ENCODE results near the gene CLPX.
"Not testable (repeated sequence)": the region's sequence is repeated elsewhere in the genome, so short reads cannot be mapped to it uniquely, and the experiment has no call there.

CLPX gene

DNA sequence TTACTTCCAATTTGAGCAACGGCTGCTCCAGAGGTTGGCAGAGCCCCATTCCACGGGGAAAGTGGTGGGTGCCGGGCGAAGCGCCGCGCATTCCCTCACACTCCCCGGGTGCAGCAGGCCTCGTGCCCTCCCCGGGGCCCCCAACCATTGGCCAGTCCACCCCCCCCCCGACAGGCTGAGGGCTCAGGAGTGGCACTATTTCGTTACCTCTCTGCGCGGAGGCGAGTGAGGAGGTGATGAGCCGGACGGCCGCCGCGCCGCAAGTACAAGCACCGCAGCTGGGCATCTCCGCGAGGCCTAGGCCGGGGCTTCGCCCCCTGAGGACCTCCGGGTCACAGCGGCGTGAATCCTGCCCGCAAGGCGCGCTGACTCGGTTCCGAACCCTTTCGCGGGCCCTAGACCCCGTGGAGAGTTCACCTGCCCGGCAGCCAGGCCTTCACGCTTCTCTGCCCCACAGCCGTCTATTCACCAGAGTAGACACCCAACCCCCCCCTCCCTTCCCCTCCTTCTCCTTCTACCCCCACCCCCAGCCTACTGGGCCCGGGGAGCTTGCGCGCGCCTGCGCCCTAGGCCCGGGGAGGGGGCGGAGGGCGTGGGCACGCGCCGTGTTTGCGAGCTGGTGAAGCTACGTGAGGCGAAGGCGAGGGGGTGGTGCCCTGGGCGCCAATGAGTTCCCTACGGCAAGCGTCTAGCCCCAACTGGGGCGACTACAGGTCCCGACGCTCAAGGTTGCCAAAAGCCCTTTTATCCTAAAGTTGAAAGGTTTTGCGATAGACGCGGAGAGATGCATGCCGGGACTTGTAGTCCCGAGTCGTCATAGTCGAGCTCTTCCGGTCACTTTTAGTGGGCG is at the start of gene CLPX:
TSS of gene CLPX (minus strand) at position 475 of the 850 bp plus-strand sequence. CDS start at position 286, 189 bp downstream.
- in situ Hi-C loops (cut with MboI; ENCODE audit: low sequenced_read_pairs), result no loop called here

DNA sequence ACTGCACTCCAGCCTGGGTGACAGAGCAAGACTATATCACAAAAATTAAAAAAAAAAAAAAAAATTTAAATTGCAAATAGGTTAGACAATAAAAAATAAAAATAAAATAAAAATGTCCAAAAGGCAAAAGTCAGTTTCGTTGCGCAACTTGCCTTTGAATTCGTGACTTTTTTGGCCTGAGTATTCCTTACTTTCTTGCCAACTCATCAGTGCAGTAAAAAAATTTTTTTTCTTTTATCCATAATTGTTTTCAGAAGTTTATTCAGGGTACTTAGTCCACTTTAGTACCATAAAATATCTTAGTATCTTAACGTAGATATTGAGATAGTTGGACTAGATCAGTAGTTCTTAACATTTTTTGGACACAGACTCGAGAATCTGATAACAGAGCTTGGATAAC is 48.6 kb upstream of the CLPX start:
- in situ Hi-C loops (cut with MboI; ENCODE audit: low sequenced_read_pairs), result no loop called here

DNA sequence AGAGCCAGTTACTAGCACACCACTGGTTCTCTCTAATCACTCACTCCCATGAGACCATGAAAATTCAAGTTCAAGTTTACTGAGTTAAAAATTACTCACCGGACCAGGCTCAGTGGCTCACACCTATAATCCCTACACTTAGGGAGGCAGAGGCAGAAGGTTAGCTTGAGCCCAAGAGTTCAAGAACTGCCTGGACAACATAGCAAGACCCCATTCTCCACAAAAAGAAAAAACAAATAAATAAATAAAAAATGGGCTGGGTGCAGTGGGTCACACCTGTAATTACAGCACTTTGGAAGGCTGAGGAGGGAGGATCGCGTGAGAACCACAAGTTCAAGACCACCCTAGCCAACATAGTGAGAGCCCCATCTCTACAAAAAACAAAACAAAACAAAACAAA is 47.4 kb upstream of the CLPX start:
- in situ Hi-C loops (cut with MboI; ENCODE audit: low sequenced_read_pairs), result no loop called here

DNA sequence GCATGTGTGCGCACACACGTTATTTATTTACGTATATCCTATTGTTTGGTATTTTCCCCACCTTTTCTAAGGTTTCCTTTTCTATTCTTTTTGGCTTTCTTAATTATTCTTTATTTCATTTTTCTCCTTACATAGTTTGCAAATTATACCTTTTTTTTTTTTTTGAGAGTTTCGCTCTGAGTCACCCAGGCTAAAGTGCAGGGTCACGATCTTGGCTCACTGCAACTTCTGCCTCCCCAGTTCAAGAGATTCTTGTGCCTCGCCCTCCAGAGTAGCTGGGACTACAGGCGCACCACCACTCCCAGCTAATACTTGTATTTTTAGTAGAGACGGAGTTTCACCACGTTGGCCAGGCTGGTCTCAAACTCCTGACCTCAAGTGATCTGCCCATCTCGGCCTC is 46.2 kb upstream of the CLPX start:
- in situ Hi-C loops (cut with MboI; ENCODE audit: low sequenced_read_pairs), result no loop called here

DNA sequence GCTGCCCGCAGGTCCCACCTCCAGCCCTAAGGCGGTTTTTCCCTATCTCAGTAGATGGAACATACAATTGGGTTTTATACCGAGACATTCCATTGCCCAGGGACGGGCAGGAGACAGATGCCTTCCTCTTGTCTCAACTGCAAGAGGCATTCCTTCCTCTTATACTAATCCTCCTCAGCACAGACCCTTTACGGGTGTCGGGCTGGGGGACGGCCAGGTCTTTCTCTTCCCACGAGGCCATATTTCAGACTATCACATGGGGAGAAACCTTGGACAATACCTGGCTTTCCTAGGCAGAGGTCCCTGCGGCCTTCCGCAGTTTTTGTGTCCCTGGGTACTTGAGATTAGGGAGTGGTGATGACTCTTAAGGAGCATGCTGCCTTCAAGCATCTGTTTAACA is 41.8 kb upstream of the CLPX start:
- in situ Hi-C loops (cut with MboI; ENCODE audit: low sequenced_read_pairs), result not testable (repeated sequence)

DNA sequence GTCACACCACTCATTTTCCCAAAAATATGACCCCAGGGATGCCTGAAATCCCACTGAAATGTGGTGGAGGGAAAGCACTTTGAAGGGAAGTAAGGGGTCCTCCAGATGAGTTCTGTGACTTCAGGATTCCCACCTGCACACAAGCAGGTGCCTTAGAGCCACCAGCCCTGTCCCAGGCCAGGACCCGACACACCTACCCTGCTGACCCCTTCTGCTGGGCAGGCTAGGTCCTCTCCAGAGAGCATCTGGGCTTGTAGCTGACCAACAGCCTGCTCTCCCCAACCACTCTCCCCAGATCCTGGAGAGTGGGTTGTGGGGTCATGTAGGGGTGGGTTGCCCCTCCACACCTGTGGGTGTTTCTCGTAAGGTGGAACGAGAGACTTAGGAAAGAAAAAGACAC is 41.1 kb upstream of the CLPX start:
- in situ Hi-C loops (cut with MboI; ENCODE audit: low sequenced_read_pairs), result no loop called here

DNA sequence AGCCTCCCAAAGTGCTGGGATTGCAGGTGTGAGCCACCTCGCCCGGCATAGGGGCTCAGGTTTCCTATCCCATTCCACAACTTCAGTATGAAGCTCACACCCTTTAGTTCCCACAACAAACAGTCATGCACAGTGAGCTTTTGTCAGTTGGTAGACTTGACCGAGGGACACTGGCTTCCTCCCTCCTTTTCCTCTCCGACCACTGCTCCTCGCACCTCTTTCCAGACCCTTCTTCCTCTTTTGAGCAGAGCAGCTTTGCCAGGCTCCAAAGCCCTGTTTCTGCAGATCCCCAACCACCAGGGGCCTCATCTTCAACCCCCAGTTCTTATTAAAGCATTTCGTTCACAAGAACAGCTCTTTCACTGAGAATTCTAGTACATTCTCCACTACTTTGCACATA is 38.9 kb upstream of the CLPX start:
- in situ Hi-C loops (cut with MboI; ENCODE audit: low sequenced_read_pairs), result no loop called here

DNA sequence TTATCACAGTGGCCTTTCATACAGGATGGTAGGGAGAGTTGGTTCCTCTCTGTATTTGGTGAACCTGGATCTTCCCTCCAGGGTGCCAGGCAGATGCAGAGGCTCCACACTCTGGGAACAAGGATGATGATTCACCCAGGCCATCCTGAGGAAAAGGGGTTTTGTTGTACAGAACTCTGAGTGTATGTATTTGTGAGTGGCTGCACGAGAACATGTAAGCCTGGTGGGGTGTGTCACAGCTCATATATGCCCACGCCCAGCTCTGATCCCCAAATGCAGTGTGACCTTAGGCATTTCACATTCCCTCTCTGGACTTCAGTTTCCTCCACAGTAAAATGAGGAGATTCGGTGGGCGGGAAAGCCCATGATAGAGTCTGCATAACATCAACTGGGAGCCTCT is 37.7 kb upstream of the CLPX start:
- in situ Hi-C loops (cut with MboI; ENCODE audit: low sequenced_read_pairs), result no loop called here

DNA sequence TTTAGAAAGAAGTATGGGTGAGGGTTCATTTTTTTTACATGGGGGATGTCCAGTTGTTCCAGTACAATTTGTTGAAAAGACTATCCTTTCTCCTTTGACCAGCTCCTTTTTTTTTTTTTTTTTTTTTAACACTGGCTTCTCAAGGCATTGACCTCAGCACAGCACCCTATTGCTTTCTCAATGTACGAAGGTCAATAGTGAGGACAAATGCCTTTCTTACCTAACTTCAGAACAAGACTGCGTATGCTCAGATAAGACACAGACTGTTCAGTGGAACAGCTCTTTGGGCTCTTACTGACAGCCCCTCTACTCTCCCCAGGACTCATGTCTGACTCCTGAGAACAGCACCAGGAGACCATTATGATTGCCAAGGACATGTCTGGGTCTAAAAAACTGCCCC is 36.6 kb upstream of the CLPX start:
- in situ Hi-C loops (cut with MboI; ENCODE audit: low sequenced_read_pairs), result no loop called here

DNA sequence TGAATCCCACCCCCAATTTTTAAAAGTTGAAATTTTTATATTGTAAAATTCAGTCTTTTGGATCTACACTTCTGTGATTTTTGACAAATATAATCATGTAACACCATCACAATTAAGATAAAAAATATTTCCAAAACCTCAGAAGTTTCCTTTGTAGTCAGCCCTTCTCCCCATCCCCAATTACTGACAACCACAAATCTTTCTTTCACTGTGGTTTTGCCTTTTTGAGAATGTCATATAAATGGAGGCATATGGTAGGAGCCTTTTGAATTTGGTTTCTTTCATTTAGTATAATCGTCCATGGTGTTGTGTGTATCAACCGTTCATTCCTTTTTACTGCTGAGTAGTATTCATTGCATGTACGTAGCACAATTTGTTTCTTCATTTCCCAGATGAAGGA is 34.0 kb upstream of the CLPX start:
- in situ Hi-C loops (cut with MboI; ENCODE audit: low sequenced_read_pairs), result no loop called here

DNA sequence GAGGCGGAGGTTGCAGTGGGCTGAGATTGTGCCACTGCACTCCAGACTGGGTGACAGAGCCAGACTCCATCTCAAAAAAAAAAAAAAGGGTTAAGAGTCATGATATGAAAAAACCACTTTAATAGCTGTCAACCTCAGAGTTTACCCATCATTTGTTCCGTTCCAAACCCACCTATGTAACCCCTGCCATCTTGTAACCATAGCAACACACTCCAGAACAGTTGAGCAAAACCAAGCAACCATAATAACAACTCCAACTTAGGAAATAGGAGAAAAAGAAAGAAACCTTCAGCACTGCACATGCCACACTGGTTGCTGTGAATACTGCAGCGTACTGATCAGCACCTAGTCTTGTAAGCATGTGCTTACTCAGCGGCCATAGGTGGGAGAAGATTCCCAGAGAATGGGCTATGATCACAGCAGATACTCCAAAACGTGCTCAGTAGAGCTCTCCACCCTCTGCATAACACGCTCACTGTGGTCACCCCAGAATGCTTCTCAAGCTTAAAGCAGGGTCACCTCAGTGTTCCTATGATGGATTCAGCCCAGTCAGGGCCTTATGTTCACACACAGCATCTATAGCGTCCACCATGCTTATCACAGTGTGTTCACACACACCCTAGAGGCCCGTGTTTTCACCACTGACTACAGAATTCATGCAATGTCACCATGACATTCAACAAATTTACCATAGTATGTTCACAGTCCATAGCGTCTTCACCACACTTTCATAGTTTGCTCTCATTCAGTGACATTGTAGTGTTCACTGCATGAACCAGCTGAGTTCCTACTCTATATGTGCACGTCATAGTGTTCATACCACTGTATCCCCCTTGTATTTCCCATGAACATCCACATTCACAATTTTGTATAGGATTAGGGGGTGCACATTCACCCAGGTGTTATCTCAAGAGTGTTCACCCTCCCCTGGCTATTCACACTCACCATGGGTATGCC is 32.7 kb upstream of the CLPX start:
- in situ Hi-C loops (cut with MboI; ENCODE audit: low sequenced_read_pairs), result no loop called here

DNA sequence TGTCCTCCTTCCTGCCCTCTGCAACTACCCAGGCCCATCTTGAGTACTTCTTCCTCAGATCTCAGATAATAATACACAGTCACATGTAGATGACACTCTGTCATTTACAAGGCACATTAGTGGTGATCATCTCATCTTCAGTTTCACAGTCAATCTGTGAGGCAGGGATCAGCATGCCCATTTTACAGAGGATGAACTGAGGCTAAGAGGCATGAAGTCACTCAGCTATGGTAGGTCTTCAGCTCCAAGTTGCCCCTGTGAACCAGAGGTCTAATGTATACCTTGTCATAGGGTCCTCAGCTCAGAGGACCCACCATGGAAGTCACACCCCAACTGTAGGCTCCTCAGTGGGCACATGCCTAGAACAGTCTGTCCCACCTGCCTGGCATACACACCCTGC is 30.4 kb upstream of the CLPX start:
- in situ Hi-C loops (cut with MboI; ENCODE audit: low sequenced_read_pairs), result no loop called here

DNA sequence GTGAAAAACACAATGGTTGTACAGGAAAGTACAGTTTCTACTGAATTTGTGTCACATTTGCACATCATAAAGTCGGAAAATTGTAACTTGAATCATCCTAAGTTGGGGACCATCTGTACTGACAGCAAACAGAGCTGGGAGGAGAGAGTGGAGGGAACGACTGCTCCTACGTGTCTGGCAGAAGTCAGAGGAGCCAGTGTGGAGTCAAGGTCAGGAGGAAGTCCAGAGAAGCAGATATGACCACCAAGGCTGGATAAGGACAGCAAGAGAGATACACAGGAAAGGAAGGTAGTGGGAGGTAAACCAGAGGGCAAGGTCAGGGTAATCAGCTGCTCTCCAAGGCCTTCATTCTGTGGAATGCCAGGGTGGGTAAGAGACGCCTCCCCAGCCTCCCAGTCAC is 28.9 kb upstream of the CLPX start:
- in situ Hi-C loops (cut with MboI; ENCODE audit: low sequenced_read_pairs), result no loop called here

DNA sequence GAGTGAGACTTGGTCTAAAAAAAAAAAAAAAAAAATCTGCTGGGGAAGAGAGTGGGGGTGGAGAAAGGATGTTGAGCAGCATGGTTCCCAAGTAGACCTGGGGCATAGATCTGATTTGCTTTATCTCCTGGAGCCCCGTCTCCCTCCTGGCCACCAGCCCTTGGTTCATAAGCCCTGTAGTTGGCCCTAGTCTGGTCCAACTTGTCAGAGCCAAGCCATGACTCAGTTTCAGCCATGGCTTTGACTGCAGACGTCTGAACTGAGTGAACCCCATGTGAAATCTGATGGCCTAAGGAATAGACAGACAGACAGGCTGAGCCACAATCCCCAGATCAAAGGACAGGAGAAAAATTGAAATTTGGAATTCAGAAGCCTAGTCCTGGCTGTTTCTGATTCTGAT is 28.1 kb upstream of the CLPX start:
- in situ Hi-C loops (cut with MboI; ENCODE audit: low sequenced_read_pairs), result no loop called here

DNA sequence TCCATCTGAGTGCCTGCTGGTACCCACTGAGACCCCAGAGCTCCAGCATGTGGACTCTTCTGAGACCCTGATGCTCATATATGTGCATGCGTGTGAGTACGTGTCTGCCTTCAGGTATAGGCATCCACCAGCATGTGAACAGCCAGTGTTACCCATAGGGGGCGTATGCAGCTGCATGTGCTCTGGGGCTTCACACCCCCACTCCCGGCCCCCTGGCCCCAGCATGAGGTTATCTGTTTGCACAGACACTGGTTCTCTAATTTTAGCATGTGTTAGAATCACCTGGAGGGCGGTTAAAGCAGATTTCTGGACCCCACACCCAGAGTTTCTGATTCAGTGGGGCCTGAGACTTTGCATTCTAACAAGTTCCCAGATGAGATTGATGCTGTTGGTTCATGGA is 27.0 kb upstream of the CLPX start:
- in situ Hi-C loops (cut with MboI; ENCODE audit: low sequenced_read_pairs), result no loop called here

DNA sequence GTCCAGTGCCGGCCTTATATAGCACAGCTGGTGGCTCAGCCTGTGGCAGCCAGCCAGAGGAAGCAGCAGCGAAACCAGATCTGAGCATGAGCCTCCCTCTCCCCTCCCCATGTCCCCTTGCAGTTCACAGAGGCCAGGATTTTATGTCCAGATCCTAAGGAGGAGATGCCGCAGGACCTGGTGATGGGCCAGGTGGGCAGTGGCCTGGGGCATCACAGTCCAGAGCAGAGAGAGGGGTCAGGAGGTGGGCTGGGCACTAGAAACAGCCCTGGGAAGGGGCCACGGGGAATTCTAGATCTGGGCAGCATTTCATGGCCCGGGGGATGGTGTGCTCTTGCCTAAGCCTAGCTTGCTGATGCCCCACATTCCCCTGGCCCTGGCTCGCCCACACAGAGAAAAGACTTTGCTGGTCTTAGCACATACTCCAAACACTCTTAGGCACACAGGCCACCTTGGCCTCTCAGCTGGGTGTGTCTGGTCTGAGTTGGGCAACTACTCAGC is 26.4 kb upstream of the CLPX start:
- in situ Hi-C loops (cut with MboI; ENCODE audit: low sequenced_read_pairs), result no loop called here

DNA sequence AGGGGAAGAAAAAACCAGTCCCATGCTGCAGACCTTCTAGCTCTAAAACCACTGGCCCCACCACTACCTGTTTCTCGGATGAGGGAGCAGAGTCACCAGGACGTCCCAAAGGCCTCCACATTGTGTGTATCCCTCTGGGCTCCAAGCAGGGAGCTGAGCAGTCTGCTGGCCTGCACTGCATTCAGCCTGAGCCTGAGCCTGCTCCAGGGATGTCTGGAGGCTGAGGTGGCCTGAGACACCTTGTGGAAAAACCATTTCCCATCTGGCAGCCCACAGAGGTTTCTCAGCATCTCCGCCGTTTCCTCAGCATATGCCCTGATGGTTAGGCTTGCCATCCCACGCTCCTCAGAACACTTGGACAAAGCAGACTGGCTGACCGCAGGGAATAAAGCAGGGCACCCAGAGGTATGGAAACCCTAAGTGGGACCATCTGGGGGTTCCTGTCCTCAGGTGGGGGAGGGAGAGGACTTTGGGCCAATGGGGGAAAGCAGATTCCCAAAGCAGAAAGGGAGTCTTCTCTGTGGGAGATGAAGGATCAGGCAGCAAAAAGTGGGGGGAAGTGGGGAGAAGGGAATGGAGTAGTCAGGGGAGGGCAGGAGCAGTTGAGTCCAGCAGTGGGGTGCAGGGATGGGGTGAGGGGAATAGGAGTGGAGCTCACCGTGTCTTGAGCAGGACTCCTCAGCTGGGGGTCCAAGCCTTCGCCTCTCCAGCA is 25.8 kb upstream of the CLPX start, which contains the start of gene CILP:
TSS of gene CILP (minus strand) at position 704 of the 712 bp plus-strand sequence. CDS start 1,718 bp downstream, outside the sequence.
- in situ Hi-C loops (cut with MboI; ENCODE audit: low sequenced_read_pairs), result no loop called here

DNA sequence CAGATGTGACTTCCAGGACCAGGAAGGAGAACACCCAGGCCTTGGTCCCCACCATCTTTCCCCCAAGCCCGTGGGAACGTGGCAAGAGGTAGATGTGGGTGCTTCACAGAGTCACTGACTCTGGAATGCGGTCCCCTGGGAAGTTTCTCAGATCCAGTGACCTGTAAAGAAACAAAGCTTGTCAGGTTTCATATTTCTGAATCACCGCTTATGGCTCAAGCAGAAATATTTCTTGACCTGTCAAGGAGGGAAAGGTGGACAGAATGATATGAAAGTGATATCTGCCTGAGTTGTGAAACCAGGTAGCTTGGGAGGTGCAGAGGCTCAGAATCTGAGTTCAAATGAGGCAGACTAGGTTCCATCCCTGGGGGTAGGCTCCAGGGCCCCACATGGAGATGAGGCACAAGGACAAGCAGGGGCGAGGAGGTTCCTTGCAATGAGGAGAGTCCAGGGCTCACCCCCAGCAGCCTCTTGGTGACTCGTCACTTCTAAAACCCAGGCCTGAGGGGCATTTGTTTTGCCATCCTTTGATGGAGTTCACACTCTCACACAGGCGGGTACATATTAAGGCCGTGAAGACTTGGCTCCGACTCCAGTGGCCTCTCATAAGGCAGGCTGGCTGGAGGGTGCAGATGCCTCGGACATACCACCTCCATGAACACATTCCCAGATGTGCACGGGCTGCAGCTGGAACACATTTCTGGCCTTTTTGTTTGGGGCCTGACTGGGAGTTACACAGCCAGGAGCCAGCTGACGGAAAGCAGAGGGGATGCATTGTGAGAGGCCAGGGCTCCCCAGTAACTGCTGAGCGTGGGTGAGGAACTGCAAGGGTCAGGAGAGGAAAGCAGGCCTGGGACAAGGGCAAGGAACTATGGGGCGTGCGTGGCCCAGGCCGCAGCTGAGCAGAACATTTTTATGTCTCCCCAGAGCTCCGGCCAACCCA is 24.8 kb upstream of the CLPX start:
- in situ Hi-C loops (cut with MboI; ENCODE audit: low sequenced_read_pairs), result no loop called here

DNA sequence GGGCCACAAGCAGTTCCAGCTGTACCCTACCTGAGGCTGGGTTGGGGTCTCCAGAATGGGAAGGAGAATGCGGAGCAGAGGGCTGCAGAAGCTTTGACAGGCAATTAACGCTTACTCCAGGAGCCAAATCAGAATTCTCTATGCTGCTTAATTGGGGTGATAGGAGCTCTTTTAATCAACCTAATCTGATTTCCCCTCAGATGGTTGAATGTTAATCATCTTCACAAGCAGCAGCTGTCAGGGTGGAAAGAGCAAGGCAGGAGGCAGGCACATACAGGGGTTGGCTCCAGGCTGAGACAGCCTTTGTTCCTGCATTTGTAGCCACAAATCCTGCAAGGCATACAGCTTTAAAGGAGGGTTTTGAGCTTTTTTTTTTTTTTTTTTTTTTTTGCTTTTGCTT is 23.5 kb upstream of the CLPX start:
- in situ Hi-C loops (cut with MboI; ENCODE audit: low sequenced_read_pairs), result no loop called here

DNA sequence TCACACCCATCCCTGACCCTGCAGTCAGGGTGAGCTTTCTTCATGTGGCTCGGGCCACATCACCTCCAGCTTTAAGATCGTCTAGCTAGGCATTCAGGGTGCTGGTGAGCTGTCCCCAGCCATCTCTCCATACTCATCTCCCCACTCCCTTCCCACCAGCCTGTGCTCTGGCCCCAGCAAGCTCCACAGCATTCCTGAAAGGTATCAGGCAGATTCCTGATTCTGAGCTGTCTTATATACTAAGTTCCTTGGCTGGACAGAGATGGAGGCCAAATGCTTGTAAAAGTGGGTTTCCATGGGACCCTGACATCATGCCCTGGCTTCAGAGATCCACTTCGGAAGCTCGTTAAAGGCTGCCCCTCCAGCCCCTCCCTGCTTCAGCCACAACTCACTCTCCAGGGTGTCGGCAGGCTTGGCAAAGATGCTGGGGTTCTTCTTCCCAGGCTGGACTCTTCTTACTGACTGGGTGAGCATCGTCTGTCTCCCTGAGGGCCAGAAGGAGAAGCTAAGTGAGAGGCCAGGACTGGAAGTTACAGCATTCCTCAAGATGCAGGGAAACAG is 22.2 kb upstream of the CLPX start:
- in situ Hi-C loops (cut with MboI; ENCODE audit: low sequenced_read_pairs), result no loop called here
